HEK293 (cell line): Measurements from ENCODE around the gene ADAT2.

ENCODE experiments used
- CTCF ChIA-PET: fragments of 350-600 bp; formaldehyde crosslinking; extraction: SDS; loops from one replicate; lab custom pipeline; 2021; ENCODE audit warnings: antibody characterized with exemption; lab: Yijun Ruan, JAX
- POLR2A ChIA-PET: fragments of 300-600 bp; formaldehyde crosslinking; extraction: SDS; loops from one replicate; lab custom pipeline; 2020; ENCODE audit warnings: antibody characterized with exemption, inconsistent platforms; lab: Yijun Ruan, JAX
- H3K27ac ChIP-seq: fragments of 200-500 bp; sonication (Bioruptor generic); 2 replicates; pipeline ENCODE4 v1.5.1; 2014; ENCODE audit warnings: low read depth, low read length, control low read depth, inconsistent platforms; ENCODE audit errors: extremely low read depth
- H3K36me3 ChIP-seq, 2 experiments: fragments of 200-500 bp in 1 of 2; sonication (Bioruptor generic) in 1 of 2; 1 replicate in 1 of 2; 2 replicates in 1 of 2; pipeline ENCODE4 v1.5.1; 2014 to 2017; ENCODE audit warnings: inconsistent platforms in 2 of 2, low read length in 2 of 2; ENCODE audit not compliant: control insufficient read depth in 2 of 2, insufficient read depth in 1 of 2
- H3K4me1 ChIP-seq: fragments of 200-500 bp; sonication (Bioruptor generic); 2 replicates; pipeline ENCODE4 v1.5.1; 2014; ENCODE audit warnings: mild to moderate bottlenecking, low read length, inconsistent platforms; ENCODE audit not compliant: control insufficient read depth, insufficient read depth
- H3K4me3 ChIP-seq: 2 replicates; pipeline ENCODE4 v1.5.1; 2011; ENCODE audit warnings: low read depth, mild to moderate bottlenecking, control low read depth, low read length, moderate library complexity
- H3K9me3 ChIP-seq: fragments of 200-500 bp; sonication (Bioruptor generic); 2 replicates; pipeline ENCODE4 v1.5.1; 2014; ENCODE audit warnings: low read depth, low read length, inconsistent platforms; ENCODE audit not compliant: control insufficient read depth, insufficient read depth
- BCL11B ChIP-seq: fragments of 450-650 bp; formaldehyde crosslinking; IDR thresholded peaks from 2 replicates; pipeline ENCODE4 v1.5.1; 2016; ENCODE audit warnings: low read depth, missing biosample characterization, missing genetic modification characterization
- GLI2 ChIP-seq: fragments of 450-650 bp; formaldehyde crosslinking; IDR thresholded peaks from 2 replicates; pipeline ENCODE4; 2017; ENCODE audit warnings: missing biosample characterization, missing genetic modification characterization, low read depth, borderline replicate concordance
- IKZF3 ChIP-seq: fragments of 450-650 bp; IDR thresholded peaks from 2 replicates; pipeline ENCODE4 v1.5.0; 2018; ENCODE audit warnings: missing biosample characterization, mild to moderate bottlenecking, missing genetic modification characterization, moderate library complexity
- KLF7 ChIP-seq: fragments of 450-650 bp; formaldehyde crosslinking; IDR thresholded peaks from 2 replicates; pipeline ENCODE4 v1.5.1; 2016; ENCODE audit warnings: missing biosample characterization, missing genetic modification characterization, borderline replicate concordance
- KLF9 ChIP-seq: fragments of 450-650 bp; formaldehyde crosslinking; IDR thresholded peaks from 2 replicates; pipeline ENCODE4 v1.5.1; 2016; ENCODE audit warnings: missing biosample characterization, missing genetic modification characterization, low read depth
- PRDM1 ChIP-seq: fragments of 450-650 bp; formaldehyde crosslinking; IDR thresholded peaks from 2 replicates; pipeline ENCODE4; 2016; ENCODE audit warnings: missing biosample characterization, missing genetic modification characterization
- SP7 ChIP-seq: fragments of 450-650 bp; formaldehyde crosslinking; IDR thresholded peaks from 2 replicates; pipeline ENCODE4 v1.5.1; 2016; ENCODE audit warnings: missing biosample characterization, missing genetic modification characterization
- ZBTB44 ChIP-seq: fragments of 450-650 bp; IDR thresholded peaks from 2 replicates; pipeline ENCODE4 v1.5.1; 2018; ENCODE audit warnings: missing biosample characterization, mild to moderate bottlenecking, missing genetic modification characterization
- ZNF24 ChIP-seq: fragments of 450-650 bp; formaldehyde crosslinking; IDR thresholded peaks from 2 replicates; pipeline ENCODE4 v1.5.1; 2016; ENCODE audit warnings: missing biosample characterization, missing genetic modification characterization
- ZNF391 ChIP-seq: fragments of 450-650 bp; formaldehyde crosslinking; IDR thresholded peaks from 2 replicates; pipeline ENCODE4 v1.5.1; 2016; ENCODE audit warnings: low read depth, missing biosample characterization, missing genetic modification characterization, borderline replicate concordance
- ZNF529 ChIP-seq: fragments of 450-650 bp; formaldehyde crosslinking; IDR thresholded peaks from 2 replicates; pipeline ENCODE4 v1.5.1; 2017; ENCODE audit warnings: missing genetic modification characterization, missing biosample characterization; ENCODE audit not compliant: insufficient replicate concordance
- ZNF571 ChIP-seq: fragments of 450-650 bp; formaldehyde crosslinking; IDR thresholded peaks from 2 replicates; pipeline ENCODE4 v1.5.0; 2017; ENCODE audit warnings: missing biosample characterization, missing genetic modification characterization
- ZNF654 ChIP-seq: fragments of 450-650 bp; formaldehyde crosslinking; IDR thresholded peaks from 2 replicates; pipeline ENCODE4 v1.5.1; 2016; ENCODE audit warnings: low read depth, missing biosample characterization, missing genetic modification characterization
- ZNF677 ChIP-seq: fragments of 450-650 bp; IDR thresholded peaks from 2 replicates; pipeline ENCODE4 v1.5.0; 2018; ENCODE audit warnings: missing biosample characterization, mild to moderate bottlenecking, missing genetic modification characterization, moderate library complexity
- ZNF747 ChIP-seq: fragments of 450-650 bp; formaldehyde crosslinking; IDR thresholded peaks from 2 replicates; pipeline ENCODE4 v1.5.1; 2016; ENCODE audit warnings: missing biosample characterization, missing genetic modification characterization
- ZNF791 ChIP-seq: fragments of 450-650 bp; formaldehyde crosslinking; IDR thresholded peaks from 2 replicates; pipeline ENCODE4 v1.5.1; 2016; ENCODE audit warnings: missing biosample characterization, missing genetic modification characterization
- ZSCAN23 ChIP-seq: fragments of 450-650 bp; formaldehyde crosslinking; IDR thresholded peaks from 2 replicates; pipeline ENCODE4 v1.5.1; 2016; ENCODE audit warnings: missing biosample characterization, missing genetic modification characterization
- TF ChIP-seq, protein P1 (sequence below): fragments of 450-650 bp; formaldehyde crosslinking; IDR thresholded peaks from 2 replicates; pipeline ENCODE4 v1.5.1; 2016; ENCODE audit warnings: missing biosample characterization, missing genetic modification characterization
- TF ChIP-seq, protein P2 (sequence below): fragments of 450-650 bp; formaldehyde crosslinking; IDR thresholded peaks from 2 replicates; pipeline ENCODE4 v1.5.1; 2016; ENCODE audit warnings: missing biosample characterization, missing genetic modification characterization, borderline replicate concordance
- TF ChIP-seq, protein P3 (sequence below): fragments of 450-650 bp; formaldehyde crosslinking; IDR thresholded peaks from 2 replicates; pipeline ENCODE4 v1.5.1; 2016; ENCODE audit warnings: missing biosample characterization, missing genetic modification characterization, borderline replicate concordance

Gene ADAT2

DNA sequence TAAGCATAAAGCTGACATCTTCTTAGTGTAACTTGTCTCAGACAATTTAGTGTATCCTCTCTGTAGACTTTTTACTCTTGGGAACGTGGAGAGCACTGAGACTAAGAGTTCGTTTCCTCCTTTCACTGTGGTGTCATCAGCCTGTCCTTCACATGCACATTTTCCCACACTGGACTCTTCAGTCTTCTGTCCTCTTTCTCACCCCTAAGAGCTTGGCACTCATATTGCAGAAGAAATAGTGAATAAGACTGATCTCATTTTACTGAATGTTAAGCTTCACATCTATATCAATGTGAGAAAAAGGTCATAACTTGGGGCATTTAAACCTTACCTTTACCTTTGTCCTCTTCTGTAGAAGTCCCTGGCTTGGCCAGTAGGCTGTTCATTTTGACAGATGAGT lies 35.5 kb upstream of the ADAT2 start:
- no peaks in the 10 kb centered on the region for H3K9me3 ChIP-seq
- H3K4me3 ChIP-seq = no peak overlapping the region
- POLR2A ChIA-PET = no interaction called here
- CTCF ChIA-PET = interaction anchor here (0.7 kb wide), 1 partner anchor 34 kb away, joined by 3 read pairs; no protein-coding TSS in a partner anchor
- no peak overlapping the region for H3K27ac ChIP-seq
- H3K4me1 ChIP-seq = no peaks in the 10 kb centered on the region
- H3K36me3 ChIP-seq = peaks cover 0 to 10% of the 10 kb centered on the region in 2 experiments; a peak in 1 of 3 replicates
- no peak for TF ChIP-seq ZNF391
- no peak for TF ChIP-seq PRDM1 (tag by site-specific recombination)
- TF ChIP-seq, all 188 proteins: peak for 0

DNA sequence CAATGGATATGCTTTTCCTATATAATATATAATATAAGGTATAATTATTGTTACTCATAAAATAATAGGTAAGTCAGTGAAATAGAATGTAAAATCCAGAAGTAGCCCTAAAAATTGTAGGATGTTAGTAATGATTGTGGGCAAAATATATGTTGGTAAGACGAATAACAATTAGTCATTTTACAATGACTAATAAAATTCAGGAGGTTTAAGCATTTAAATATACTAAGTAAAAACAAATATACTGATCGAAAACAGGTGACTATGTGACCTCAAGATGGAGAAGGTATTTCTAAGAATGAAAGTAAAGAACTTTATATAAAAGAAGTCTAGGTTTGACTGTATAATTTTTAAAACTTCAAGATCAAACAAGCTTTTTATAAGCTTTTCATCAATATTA lies 32.1 kb upstream of the ADAT2 start:
- no peak overlapping the region for H3K4me3 ChIP-seq
- H3K27ac ChIP-seq = no peak overlapping the region
- TF ChIP-seq ZNF391 (no peak), BCL11B (tag by site-specific recombination) (no peak), GLI2 (tag by site-specific recombination) (no peak), SP7 (tag by site-specific recombination) (no peak), ZNF654 (tag by site-specific recombination) (no peak), KLF9 (tag by site-specific recombination) (no peak), ZNF677 (tag by site-specific recombination) (no peak), ZNF24 (no peak), ZSCAN23 (tag by site-specific recombination) (no peak), ZNF529 (tag by site-specific recombination) (no peak), ZBTB44 (tag by site-specific recombination) (no peak), IKZF3 (tag by site-specific recombination) (no peak)
- TF ChIP-seq, protein P1, sequence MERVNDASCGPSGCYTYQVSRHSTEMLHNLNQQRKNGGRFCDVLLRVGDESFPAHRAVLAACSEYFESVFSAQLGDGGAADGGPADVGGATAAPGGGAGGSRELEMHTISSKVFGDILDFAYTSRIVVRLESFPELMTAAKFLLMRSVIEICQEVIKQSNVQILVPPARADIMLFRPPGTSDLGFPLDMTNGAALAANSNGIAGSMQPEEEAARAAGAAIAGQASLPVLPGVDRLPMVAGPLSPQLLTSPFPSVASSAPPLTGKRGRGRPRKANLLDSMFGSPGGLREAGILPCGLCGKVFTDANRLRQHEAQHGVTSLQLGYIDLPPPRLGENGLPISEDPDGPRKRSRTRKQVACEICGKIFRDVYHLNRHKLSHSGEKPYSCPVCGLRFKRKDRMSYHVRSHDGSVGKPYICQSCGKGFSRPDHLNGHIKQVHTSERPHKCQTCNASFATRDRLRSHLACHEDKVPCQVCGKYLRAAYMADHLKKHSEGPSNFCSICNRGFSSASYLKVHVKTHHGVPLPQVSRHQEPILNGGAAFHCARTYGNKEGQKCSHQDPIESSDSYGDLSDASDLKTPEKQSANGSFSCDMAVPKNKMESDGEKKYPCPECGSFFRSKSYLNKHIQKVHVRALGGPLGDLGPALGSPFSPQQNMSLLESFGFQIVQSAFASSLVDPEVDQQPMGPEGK (tag by site-specific recombination) = no peak
- peaks cover under 1 to 20% of the 10 kb centered on the region in 2 experiments; a peak in 2 of 3 replicates for H3K36me3 ChIP-seq
- H3K4me1 ChIP-seq = no peaks in the 10 kb centered on the region
- ChIA-PET CTCF (interaction anchor here (1.8 kb wide), 1 partner anchor 12 kb away, joined by 6 read pairs; no protein-coding TSS in a partner anchor), POLR2A (no interaction called here)
- H3K9me3 ChIP-seq = no peaks in the 10 kb centered on the region

DNA sequence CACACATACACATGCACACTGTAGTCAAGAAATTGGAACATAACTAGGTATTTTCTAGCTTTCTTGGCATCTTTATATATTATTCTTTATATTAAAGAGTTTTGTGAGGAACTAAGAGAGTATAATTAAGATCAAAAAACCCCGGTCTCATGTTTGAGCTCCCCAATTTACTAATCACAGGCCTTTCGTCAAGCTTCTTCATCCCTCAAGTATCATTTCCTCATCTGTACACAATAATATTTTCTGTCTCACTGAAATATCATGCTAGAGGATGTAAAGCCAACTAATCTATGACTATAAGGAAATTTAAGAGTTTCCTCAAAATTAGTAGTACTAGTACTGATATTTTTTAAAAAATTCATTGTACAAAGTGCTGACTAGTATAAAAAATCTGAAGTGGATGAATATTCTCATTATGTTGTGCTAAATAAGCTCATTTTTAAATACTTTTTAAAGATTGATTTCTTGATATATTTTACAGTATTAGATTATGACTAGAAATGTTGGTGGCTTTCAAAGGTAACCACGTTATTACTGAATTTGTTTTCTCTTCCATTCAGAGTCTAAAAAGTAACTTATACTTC lies 28.1 kb upstream of the ADAT2 start:
- Histone ChIP-seq H3K4me1 (no peaks in the 10 kb centered on the region), H3K27ac (no peak overlapping the region), H3K9me3 (no peaks in the 10 kb centered on the region), H3K4me3 (no peak overlapping the region), H3K36me3 (peaks cover 4 to 45% of the 10 kb centered on the region in 2 experiments)
- ChIA-PET CTCF (interaction anchor here (0.6 to 1.2 kb wide), 2 partner anchors 246 to 1734 kb away, joined by 4 to 6 read pairs; no protein-coding TSS in a partner anchor), POLR2A (no interaction called here)
- TF ChIP-seq ZNF747 (tag by site-specific recombination) (no peak), ZNF571 (tag by site-specific recombination) (no peak), KLF7 (tag by site-specific recombination) (no peak), ZSCAN23 (tag by site-specific recombination) (no peak), ZNF791 (tag by site-specific recombination) (no peak)
- TF ChIP-seq, protein P2, sequence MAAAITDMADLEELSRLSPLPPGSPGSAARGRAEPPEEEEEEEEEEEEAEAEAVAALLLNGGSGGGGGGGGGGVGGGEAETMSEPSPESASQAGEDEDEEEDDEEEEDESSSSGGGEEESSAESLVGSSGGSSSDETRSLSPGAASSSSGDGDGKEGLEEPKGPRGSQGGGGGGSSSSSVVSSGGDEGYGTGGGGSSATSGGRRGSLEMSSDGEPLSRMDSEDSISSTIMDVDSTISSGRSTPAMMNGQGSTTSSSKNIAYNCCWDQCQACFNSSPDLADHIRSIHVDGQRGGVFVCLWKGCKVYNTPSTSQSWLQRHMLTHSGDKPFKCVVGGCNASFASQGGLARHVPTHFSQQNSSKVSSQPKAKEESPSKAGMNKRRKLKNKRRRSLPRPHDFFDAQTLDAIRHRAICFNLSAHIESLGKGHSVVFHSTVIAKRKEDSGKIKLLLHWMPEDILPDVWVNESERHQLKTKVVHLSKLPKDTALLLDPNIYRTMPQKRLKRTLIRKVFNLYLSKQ (tag by site-specific recombination) = no peak
- TF ChIP-seq, protein P3, sequence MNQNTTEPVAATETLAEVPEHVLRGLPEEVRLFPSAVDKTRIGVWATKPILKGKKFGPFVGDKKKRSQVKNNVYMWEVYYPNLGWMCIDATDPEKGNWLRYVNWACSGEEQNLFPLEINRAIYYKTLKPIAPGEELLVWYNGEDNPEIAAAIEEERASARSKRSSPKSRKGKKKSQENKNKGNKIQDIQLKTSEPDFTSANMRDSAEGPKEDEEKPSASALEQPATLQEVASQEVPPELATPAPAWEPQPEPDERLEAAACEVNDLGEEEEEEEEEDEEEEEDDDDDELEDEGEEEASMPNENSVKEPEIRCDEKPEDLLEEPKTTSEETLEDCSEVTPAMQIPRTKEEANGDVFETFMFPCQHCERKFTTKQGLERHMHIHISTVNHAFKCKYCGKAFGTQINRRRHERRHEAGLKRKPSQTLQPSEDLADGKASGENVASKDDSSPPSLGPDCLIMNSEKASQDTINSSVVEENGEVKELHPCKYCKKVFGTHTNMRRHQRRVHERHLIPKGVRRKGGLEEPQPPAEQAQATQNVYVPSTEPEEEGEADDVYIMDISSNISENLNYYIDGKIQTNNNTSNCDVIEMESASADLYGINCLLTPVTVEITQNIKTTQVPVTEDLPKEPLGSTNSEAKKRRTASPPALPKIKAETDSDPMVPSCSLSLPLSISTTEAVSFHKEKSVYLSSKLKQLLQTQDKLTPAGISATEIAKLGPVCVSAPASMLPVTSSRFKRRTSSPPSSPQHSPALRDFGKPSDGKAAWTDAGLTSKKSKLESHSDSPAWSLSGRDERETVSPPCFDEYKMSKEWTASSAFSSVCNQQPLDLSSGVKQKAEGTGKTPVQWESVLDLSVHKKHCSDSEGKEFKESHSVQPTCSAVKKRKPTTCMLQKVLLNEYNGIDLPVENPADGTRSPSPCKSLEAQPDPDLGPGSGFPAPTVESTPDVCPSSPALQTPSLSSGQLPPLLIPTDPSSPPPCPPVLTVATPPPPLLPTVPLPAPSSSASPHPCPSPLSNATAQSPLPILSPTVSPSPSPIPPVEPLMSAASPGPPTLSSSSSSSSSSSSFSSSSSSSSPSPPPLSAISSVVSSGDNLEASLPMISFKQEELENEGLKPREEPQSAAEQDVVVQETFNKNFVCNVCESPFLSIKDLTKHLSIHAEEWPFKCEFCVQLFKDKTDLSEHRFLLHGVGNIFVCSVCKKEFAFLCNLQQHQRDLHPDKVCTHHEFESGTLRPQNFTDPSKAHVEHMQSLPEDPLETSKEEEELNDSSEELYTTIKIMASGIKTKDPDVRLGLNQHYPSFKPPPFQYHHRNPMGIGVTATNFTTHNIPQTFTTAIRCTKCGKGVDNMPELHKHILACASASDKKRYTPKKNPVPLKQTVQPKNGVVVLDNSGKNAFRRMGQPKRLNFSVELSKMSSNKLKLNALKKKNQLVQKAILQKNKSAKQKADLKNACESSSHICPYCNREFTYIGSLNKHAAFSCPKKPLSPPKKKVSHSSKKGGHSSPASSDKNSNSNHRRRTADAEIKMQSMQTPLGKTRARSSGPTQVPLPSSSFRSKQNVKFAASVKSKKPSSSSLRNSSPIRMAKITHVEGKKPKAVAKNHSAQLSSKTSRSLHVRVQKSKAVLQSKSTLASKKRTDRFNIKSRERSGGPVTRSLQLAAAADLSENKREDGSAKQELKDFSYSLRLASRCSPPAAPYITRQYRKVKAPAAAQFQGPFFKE (tag by site-specific recombination) = no peak
